Neural crest cell (in vitro differentiated cells): ENCODE measurements around the gene WDR72. TPM values are rescaled to one million over a fixed set of nuclear protein-coding genes. Genes with fewer than 3 reads are reported as not detected.

Source experiments
- DNase-seq: peaks from one replicate; pipeline ENCODE4 v3.0.0; 2021; ENCODE audit warnings: low read depth, mixed read lengths, low spot score
- H3K27ac Mint-ChIP-seq: one replicate; pipeline ENCODE4 v1.8.0; 2021; ENCODE audit warnings: mild to moderate bottlenecking, mixed read lengths; ENCODE audit not compliant: unreplicated experiment
- H3K27me3 Mint-ChIP-seq: 2 replicates; pipeline ENCODE4 v1.8.0; 2021; ENCODE audit warnings: low read depth, mild to moderate bottlenecking, mixed read lengths
- H3K36me3 Mint-ChIP-seq: 2 replicates; pipeline ENCODE4 v1.8.0; 2021; ENCODE audit warnings: low read depth, mild to moderate bottlenecking, mixed read lengths
- H3K4me1 Mint-ChIP-seq: 2 replicates; pipeline ENCODE4 v1.8.0; 2021; ENCODE audit warnings: mixed read lengths
- H3K4me3 Mint-ChIP-seq: one replicate; pipeline ENCODE4 v1.8.0; 2021; ENCODE audit warnings: mild to moderate bottlenecking, mixed read lengths
- H3K9me3 Mint-ChIP-seq: 2 replicates; pipeline ENCODE4 v1.8.0; 2021; ENCODE audit warnings: mixed read lengths
- total RNA-seq: library from RNA; stranded (reverse); gene quantifications from 2 replicates; pipeline ENCODE4 v1.2.1, GENCODE V29; 2021
- TF ChIP-seq, protein P1 (sequence below): fragments of 200-600 bp; sonication (generic); conservative IDR thresholded peaks from 2 replicates; pipeline ENCODE4 v1.5.0; 2021; ENCODE audit warnings: antibody characterized with exemption, mild to moderate bottlenecking

WDR72 gene
- total RNA-seq, 1 donor from 2014 or later: 1.7 TPM

- no peak overlapping the region for H3K4me3 Mint-ChIP-seq
- no peak overlapping the region for H3K27ac Mint-ChIP-seq
- TF ChIP-seq, protein P1, sequence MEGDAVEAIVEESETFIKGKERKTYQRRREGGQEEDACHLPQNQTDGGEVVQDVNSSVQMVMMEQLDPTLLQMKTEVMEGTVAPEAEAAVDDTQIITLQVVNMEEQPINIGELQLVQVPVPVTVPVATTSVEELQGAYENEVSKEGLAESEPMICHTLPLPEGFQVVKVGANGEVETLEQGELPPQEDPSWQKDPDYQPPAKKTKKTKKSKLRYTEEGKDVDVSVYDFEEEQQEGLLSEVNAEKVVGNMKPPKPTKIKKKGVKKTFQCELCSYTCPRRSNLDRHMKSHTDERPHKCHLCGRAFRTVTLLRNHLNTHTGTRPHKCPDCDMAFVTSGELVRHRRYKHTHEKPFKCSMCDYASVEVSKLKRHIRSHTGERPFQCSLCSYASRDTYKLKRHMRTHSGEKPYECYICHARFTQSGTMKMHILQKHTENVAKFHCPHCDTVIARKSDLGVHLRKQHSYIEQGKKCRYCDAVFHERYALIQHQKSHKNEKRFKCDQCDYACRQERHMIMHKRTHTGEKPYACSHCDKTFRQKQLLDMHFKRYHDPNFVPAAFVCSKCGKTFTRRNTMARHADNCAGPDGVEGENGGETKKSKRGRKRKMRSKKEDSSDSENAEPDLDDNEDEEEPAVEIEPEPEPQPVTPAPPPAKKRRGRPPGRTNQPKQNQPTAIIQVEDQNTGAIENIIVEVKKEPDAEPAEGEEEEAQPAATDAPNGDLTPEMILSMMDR: no peak
- H3K27me3 Mint-ChIP-seq: no peaks in the 10 kb centered on the region
- H3K4me1 Mint-ChIP-seq: no peaks in the 10 kb centered on the region
- DNase-seq: no peak
- H3K9me3 Mint-ChIP-seq: peaks cover 4% of the 10 kb centered on the region
- H3K36me3 Mint-ChIP-seq: no peaks in the 10 kb centered on the region
Observed at GRCh38 chr15:53498996-53499395, 260.5 kb downstream of the WDR72 start.

GRCh38 chr15:53490341-53490740 lies 269.1 kb downstream of the WDR72 start:
- DNase-seq: no peak
- Mint-ChIP-seq H3K4me3 (no peak overlapping the region), H3K27me3 (no peaks in the 10 kb centered on the region), H3K36me3 (no peaks in the 10 kb centered on the region), H3K27ac (no peak overlapping the region), H3K4me1 (peaks cover 9% of the 10 kb centered on the region), H3K9me3 (no peaks in the 10 kb centered on the region)
- TF ChIP-seq, protein P1: no peak

DNA sequence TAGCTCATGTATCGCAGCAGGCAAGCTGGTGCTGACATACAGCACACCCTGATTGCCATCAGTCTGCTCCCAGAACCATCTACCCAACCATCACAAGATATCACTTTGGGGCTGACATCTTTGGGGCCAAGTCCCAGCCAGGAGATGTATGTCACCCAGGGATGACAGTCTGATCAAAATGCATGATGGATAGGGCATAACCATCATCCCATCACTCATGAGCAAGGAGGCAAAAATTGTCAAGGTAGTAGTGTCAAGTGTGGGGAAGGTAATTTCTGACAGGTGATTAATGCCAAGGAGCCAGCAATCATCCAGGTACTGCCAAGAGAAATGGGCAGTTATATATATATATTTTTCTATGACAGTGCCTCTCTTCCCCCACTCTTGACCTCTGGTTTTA lies 277.4 kb downstream of the WDR72 start:
- Mint-ChIP-seq H3K27ac (no peak overlapping the region), H3K27me3 (no peaks in the 10 kb centered on the region), H3K4me3 (no peak overlapping the region), H3K9me3 (no peaks in the 10 kb centered on the region), H3K4me1 (peaks cover under 1% of the 10 kb centered on the region), H3K36me3 (no peaks in the 10 kb centered on the region)
- no peak for DNase-seq
- TF ChIP-seq, protein P1: no peak

DNA sequence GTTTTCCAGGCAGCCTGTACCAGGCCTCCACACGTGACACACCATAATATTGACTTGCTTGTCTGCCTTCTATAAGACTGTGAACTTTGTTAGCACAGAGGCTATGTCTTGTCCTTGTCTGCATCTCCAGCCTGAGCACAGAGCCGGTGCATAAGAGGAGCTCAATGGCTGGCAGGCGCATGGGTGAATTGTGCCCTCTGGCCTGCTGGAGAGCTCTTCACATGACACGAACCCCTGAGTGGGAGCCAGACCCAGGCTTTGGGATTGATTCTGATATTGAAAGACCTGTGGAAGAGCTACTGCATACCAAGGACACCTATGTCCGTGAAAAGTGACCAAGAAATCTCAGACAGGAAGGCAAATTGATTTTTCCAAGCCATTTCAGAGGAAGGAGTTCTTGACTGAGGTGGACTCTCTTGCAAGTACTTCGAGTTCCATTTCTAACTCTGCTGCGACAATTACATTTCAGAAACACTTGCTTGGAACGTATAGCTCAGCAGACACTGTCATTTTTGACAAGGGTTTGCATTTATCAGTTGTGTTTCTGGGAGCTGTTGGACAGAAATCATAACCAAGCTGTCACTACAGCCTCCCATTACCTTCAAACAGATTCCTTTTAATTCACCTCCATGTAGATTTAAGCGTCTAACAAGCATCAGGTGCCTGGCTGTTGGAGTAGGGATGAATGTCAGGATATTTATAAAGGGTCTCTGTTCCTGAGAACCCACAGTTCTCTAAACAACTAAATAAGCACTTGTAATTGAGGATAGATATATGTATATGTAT lies 281.3 kb downstream of the WDR72 start:
- DNase-seq: no peak
- TF ChIP-seq, protein P1: no peak
- H3K4me3 Mint-ChIP-seq: no peak overlapping the region
- H3K36me3 Mint-ChIP-seq: no peaks in the 10 kb centered on the region
- H3K4me1 Mint-ChIP-seq: no peaks in the 10 kb centered on the region
- no peaks in the 10 kb centered on the region for H3K9me3 Mint-ChIP-seq
- H3K27ac Mint-ChIP-seq: no peak overlapping the region
- H3K27me3 Mint-ChIP-seq: no peaks in the 10 kb centered on the region

DNA sequence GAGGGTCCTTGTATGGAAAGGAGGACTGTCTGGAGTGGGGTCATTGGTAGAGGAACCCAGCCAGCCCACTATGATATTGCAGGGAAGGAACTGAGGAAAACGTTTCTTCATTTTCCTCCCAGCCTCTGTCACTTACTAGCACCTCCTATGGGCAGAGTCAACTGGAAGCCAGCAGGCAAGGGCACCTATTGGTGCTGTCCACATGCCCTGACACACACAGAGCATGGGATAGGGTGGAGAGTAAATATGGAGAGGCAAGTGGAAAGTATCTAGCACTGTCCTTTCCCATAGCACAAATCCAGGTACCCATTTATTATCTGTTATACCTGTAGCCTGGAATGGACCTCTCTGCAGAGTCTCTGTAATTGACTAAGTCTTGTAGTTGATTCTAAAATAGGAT lies 285.6 kb downstream of the WDR72 start:
- Mint-ChIP-seq H3K36me3 (peaks cover 5% of the 10 kb centered on the region), H3K4me3 (no peak overlapping the region), H3K4me1 (no peaks in the 10 kb centered on the region), H3K27ac (no peak overlapping the region), H3K27me3 (no peaks in the 10 kb centered on the region), H3K9me3 (peaks cover 6% of the 10 kb centered on the region)
- DNase-seq: no peak
- TF ChIP-seq, protein P1: no peak
